PFSK-1 (cell line): ENCODE data around the gene REC8.

ENCODE experiments used
- POLR2AphosphoS5 ChIP-seq: IDR thresholded peaks from 2 replicates; pipeline ENCODE4 v1.6.1; 2012; ENCODE audit warnings: low read depth, mild to moderate bottlenecking, control low read depth, low read length, moderate library complexity
- TF ChIP-seq, protein P1 (sequence below), 2 experiments: IDR thresholded peaks; 2 replicates each; pipeline versions ENCODE4 v1.6.1 to v1.8.0; 2011 to 2012; ENCODE audit warnings: low read depth in 2 of 2, low read length in 2 of 2, control low read depth in 1 of 2, inconsistent platforms in 1 of 2, mild to moderate bottlenecking in 1 of 2, moderate library complexity in 1 of 2; ENCODE audit not compliant: insufficient read depth in 1 of 2

DNA sequence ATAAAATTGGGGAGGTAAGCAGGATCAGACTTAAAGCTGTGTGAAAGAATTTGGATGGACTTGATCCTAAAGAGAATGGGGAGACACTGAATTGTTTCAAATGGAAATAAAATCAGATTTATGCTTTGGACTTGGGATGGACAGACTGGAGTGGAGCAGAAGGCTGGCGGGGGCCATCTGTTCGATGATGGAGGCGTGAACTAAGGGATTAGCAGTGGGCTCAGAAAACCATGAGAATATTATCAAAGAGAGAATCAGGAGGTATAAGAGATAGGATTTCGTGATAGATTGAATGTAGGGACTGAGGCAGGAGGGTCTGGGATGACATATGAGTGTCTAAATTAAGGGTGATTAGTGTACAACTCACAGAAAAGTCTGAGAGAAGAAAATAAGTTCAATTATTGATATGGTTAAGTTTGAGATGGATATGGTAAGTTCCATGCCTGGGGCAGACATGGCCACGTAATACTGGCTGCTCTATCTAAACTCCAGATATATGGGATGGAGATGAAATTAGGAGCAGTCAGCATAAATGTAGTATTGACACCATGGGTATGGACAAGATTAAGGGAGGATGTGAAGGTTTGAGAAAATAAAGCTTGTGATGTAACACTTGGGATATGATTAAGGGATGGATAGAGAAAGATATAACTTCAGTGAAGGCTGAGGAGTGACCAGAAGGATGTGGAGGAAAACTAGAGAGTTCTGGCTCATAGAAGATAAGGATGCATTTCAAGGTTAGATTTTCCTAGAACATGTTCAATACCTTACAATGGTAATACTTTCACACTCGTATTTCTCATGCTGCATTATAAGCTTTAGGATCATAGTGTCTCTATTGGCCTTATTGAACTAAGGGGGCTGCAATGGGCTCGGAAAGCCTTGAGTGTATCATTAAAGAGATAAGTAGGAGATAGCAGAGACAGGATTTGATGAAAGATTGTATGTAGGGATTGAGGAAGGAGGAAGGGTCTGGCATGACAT lies 32.6 kb downstream of the REC8 start:
- TF ChIP-seq, protein P1, sequence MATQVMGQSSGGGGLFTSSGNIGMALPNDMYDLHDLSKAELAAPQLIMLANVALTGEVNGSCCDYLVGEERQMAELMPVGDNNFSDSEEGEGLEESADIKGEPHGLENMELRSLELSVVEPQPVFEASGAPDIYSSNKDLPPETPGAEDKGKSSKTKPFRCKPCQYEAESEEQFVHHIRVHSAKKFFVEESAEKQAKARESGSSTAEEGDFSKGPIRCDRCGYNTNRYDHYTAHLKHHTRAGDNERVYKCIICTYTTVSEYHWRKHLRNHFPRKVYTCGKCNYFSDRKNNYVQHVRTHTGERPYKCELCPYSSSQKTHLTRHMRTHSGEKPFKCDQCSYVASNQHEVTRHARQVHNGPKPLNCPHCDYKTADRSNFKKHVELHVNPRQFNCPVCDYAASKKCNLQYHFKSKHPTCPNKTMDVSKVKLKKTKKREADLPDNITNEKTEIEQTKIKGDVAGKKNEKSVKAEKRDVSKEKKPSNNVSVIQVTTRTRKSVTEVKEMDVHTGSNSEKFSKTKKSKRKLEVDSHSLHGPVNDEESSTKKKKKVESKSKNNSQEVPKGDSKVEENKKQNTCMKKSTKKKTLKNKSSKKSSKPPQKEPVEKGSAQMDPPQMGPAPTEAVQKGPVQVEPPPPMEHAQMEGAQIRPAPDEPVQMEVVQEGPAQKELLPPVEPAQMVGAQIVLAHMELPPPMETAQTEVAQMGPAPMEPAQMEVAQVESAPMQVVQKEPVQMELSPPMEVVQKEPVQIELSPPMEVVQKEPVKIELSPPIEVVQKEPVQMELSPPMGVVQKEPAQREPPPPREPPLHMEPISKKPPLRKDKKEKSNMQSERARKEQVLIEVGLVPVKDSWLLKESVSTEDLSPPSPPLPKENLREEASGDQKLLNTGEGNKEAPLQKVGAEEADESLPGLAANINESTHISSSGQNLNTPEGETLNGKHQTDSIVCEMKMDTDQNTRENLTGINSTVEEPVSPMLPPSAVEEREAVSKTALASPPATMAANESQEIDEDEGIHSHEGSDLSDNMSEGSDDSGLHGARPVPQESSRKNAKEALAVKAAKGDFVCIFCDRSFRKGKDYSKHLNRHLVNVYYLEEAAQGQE (IDR thresholded peaks at IDR 0.05; ENCODE audit: insufficient read depth in 1 of 2, low read depth in 2 of 2, low read length in 2 of 2): no peak
- TF ChIP-seq POLR2AphosphoS5: no peak
